HG03378 (cell line): ENCODE measurements around the gene NCEH1.

Experiments used
- ATAC-seq: cut with Tn5 transposase; IDR thresholded peaks from one replicate; pipeline ENCODE4 v1.9.1; 2021; ENCODE audit warnings: mild to moderate bottlenecking, moderate library complexity; ENCODE audit not compliant: unreplicated experiment

NCEH1 gene

DNA sequence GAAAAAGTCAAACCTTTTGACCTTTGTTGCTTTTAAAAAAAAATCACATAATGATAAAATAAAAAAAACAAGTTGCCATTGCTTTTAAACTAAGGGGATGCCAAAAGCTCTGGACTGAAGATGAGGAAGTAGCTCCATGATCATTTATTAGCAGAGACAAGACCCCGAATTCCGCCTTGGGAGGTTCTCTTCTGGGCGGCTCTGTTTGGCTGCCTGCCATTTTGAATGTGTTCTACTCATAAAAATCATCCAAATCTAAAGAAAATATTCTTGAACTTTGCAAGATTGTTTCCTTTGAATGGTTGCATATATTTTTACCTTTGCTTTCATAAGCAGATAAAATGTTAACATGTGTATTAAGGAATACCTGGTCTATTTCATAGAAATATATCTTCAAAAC, 63.8 kb downstream of the NCEH1 start:
- ATAC-seq, result no peak

DNA sequence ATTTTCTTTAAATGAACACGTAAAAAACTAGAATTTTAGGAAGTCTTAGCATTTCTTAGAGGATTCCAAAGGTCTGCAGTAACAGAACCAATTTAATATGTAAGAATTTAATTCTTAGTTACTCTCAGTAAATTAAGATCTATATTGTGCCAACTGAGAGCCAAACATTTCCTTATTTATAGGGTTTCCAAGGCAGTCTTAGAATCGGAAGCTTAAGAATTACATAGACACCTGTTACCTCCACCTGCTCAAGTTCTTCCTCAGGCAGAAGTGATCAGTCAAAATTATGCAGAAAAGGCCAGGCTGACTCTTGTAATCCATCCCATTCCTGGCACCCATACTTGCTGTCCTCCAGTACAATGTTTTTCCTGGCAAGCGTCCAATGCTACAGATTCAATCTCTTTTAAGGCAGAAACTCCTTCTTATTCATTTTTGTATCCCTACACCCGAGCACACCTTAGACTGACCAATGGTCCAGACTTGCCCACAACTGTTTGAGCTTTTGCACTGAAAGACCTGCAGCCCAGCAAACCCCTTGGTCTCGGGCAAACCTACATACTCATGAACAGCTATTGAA, 64.3 kb downstream of the NCEH1 start:
- ATAC-seq, result no peak

DNA sequence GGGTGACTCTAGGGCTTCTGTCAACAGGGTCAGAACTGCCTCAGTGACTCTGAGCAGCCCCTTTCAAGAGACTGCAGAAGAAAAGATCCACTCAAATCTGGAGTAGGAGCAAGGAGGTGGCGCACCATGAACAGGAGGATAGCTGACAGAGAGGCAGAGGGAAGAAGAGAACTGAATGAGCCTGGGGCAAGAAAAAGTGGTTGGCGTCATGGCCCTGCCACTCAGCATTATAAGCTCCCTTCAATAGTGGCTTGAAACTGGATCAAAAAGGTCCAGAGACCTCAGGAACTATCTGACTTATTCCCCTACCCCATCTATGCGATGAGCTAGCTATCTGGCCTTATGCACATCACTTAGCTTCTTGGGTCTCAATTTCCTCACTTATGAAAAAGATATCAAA, 66.6 kb downstream of the NCEH1 start:
- ATAC-seq, result no peak

- ATAC-seq, result no peak
Measured at GRCh38 chr3:172643506-172644179, 67.2 kb downstream of the NCEH1 start.

- ATAC-seq, result no peak
Measured at GRCh38 chr3:172641291-172641690, 69.6 kb downstream of the NCEH1 start.

GRCh38 chr3:172640751-172641150, 70.1 kb downstream of the NCEH1 start:
- no peak for ATAC-seq

- peak; percentile 100 for ATAC-seq
Measured at GRCh38 chr3:172635588-172635987, 75.3 kb downstream of the NCEH1 start.

- no peak for ATAC-seq
Measured at GRCh38 chr3:172634948-172635347, 75.9 kb downstream of the NCEH1 start.

GRCh38 chr3:172630316-172630715, 80.6 kb downstream of the NCEH1 start:
- ATAC-seq, result no peak

DNA sequence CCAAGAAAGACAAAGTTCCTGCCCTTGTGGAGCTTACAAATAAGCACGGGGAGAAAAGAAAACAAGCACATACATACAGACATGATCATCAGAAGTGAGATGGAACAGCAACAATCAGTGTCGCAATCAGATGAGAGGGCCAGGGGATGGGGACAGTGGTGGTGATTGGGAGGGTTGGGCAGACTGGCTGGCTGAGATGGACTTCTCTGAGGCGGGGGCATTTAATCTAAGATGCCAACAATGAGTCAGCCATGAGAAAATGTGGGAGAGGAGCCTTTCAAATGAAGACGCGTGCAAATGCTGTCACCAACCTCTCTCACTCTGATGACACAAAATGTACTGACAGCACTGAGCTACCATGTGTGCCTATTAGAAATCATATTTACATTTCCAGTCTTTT, 81.4 kb downstream of the NCEH1 start:
- ATAC-seq, result no peak

DNA sequence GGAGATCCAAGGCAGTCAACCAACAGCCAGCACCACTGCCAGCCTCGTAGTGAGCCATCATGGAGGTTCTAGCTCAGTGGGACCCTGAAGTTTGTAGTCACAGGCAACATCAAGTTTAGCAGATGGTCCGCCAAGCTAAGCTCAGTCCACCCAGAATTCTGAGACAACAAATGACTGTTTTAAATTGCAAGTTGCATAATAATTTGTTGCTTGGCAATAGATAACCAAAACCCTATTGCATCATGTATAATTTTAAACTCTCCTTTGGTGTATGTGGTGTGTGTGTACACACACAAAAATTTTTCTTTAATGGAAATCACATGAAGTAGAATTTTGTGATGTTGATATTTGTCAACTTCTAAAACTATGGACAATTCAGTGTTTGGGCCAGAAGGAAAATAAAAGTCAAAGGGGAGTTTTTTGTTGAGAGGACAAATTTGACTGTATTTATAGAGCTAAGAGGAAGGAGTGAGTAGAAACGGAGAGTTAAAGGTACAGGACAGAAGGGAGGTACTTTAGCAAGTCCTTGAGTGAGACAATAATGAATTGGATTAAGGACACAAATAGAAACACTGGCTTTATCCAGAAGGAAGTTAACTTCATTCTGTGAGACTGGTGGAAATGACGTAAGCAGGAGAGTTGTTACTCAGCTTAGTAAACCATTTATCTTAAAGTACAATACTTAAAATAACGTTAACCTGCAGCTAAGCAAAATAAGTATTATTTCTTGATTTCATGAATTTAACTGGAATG, 83.6 kb downstream of the NCEH1 start:
- ATAC-seq, result no peak

- ATAC-seq, result no peak
Measured at GRCh38 chr3:172626021-172626640, 84.7 kb downstream of the NCEH1 start.

DNA sequence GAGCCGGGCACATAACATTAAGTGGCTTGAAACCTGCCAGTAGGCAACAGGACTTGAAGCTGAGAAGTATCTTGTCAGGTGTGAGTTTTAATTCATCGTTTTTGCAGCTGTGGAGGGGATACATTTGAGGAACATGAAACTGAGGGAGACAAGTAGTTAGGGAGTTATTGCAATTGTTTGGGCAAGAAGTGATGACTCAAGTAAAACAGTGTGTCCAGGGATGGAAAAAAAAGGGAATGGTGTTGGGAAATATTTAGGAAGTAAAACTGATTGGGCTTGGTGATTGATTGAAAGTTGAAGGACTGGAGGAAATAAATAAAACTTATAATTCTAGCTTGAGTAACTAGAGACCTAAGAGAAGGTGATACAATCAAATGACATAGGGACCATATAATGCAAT, 85.5 kb downstream of the NCEH1 start:
- no peak for ATAC-seq

DNA sequence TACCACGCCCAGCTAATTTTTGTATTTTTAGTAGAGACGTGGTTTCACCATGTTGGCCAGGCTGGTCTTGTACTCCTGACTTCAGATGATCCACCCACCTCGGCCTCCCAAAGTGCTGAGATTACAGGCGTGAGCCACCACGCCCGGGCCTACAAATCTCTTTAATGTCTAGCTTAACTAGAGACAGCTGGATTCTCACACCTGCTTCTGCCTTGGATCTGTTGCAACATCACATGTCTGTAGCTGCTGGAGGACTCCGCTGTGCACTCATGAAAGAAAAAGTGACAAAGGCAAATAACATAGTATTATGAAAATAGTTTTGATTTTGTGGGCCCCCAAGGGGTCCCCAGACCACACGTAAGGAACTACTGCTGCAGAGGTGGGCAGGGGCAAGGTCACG, 85.9 kb downstream of the NCEH1 start:
- no peak for ATAC-seq

GRCh38 chr3:172622916-172623700, 87.8 kb downstream of the NCEH1 start:
- ATAC-seq, result no peak

DNA sequence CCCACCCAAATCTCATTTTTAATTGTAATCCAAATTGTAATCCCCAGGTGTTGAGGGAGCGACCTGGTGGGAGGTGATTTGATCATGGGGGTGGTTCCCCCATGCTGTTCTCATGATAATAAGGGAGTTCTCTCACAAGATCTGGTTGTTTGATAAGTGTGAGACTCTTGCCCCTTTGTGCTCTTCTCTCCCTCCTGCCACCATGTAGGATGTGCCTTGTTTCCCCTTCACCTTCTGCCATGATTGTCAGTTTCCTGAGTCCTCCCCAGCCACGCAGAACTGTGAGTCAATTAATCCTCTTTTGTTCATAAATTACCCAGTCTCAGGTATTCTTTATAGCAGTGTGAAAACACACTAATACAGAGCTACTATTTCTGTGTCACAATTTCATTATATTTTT, 88.7 kb downstream of the NCEH1 start:
- no peak for ATAC-seq

DNA sequence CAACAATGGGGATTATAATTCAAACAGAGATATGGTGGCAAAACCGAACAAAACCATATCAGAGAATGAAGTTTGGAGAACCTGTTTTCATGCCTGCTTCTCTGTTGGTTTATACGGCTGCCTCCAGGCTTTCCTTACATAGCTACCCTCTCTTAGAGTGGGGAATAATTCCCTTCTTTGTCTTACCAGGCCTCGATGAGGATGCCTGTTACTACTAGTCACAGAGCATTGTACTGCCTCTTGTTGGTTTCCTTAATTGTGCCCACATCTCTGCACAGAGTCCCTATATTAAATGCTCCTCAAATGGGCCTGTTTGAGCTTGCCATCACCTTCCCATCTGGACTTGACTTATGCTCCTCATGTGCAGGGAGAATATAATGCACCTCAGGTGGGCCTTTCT, 92.9 kb downstream of the NCEH1 start:
- ATAC-seq, result no peak

DNA sequence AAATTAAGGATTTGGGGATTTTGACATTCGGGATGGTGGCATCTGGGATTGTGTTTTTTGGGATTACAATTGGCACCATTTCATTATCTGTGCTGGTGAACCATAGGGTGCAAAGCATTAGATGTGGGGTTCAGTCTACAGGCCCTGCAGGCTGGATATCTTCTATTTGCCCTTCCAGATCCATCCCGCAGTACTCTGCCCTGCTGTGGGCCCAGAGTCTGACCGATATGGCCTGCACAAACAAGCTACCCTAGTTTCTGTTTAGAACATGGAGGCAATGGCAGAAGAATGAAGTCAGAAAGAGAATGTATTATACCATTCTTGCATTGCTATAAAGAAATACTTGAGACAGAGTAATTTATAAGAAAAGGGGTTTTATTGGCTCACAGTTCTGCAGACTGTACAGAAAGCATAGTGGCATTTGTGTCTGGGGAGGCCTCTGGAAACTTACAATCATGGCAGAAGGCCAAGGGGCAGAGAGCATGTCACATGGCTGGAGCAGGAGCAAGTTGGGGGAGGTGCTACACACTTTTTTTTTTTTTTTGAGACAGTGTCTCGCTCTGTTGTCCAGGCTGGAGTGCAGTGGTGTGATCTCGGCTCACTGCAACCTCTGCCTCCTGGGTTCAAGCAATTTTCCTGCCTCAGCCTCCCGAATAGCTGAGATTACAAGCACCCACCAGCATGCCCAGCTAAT, 93.7 kb downstream of the NCEH1 start:
- no peak for ATAC-seq

- ATAC-seq, result peak; percentile 79
Measured at GRCh38 chr3:172616031-172616461, 94.8 kb downstream of the NCEH1 start.

DNA sequence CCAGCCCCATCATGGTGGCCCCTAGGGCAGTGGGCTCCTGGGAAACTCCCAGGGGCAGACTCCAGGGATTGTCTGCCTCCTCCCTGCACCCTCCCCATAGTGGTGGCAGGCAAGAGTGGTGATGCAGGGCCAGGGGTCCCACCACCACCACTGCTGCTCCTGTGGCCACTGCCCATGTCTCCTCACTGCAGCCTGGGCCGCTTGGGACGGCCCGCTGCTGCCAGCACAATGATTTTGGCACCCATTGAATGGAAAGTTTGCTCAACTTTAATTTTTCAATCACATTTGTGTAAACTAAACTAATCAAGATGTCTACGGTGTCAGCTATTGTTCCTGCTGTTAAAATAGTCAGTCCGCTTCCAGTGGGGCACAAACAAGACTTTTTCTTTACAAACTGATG, 95.6 kb downstream of the NCEH1 start:
- no peak for ATAC-seq
